Stimulated activated CD8-positive, alpha-beta memory T cell treated with anti-CD3 and anti-CD28 coated beads, Interleukin-12 subunit alpha, Interleukin-12 subunit beta, amount 100 ng/mL, for 4 hours (primary cell): Measurements from ENCODE around the gene TTC39A.

Experiments
- DNase-seq: peaks from one replicate; pipeline ENCODE4 v3.0.0-alpha.2; 2020; ENCODE audit warnings: low read depth

TTC39A gene

DNA sequence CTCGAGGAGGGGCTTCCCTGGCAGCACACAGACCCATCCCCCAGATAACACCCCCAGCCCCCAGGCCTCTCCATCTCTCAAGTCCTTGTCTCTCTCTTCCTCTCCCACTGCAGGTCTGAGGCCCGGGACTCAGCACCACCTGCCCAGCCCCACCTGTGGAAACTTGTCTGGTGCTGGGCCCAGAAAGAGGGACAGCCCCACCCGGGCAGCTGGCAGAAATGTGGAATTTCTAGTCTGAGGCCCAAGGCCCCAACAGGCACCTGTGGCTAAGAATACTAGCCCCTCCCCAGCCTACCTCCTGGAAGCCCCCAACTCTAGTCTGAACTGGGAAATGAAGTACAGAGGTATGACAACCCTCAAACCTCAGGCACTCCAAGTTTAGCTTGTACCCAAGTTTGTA, 15.4 kb downstream of the TTC39A start:
- DNase-seq: no peak

DNA sequence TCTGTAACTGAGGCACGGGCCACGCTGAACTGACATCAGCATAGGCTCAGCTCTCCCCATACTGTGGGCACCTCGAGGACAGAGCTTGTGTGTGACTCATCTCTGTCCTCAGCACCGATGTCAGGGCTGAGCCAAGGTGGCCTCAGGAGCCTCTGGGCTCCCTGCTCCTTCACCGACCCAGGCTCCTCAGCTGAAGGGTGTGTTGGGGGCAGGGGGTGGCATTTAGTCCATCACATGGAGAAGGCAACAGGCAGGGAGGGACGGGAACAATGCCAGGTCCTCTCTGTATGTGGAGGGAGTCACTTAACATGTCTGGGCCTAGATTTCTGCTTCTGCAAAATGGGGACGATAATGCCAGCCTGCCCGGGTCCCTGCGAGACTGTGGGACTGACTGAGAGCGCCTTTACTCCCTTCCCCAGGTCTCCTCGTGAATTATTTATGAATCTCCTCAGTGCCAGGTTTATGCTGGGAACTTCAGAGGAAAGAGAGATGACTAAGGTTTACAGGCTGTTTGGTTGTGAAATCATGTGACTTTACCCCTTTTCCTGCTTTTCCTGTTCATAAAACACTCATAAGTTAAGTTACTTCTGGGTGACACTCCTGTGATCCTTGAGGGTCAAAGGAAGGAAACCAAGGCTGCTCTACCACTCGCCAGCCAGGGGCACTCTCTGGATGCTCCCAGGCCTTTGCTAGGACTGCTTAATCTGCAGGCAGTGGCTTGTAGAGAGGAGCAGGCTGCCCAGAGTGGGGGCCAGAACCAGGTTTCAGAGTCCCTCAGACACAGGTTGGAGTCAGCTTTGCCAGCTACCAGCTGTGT, 16.2 kb downstream of the TTC39A start:
- DNase-seq: no peak

DNA sequence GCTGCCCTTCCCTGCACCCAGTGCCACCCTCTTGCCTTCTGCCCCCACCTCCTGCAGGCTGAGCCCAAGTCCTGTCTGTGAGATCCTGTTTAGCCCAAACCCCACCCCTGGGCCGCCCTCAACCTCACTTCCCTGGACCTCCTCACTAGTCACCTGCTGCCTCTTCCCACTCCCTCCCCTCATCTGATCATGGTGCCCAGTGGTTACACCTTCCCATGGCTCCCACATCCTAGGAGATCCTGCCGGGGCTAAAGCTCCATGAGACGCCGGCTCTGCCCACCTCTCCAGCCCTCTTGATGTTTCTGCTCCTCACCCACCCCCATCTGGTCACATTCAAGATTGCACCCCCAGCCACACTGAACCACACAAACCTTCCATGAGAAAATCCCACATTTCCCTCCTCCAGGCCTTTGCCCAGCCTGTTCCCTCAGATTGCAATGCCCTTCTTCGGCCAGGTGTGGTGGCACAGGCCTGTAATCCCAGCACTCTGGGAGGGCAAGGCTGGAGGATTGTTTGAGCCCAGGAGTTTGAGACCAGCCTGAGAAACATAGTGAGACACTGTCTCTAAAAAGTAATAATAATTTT, 17.0 kb downstream of the TTC39A start:
- no peak for DNase-seq

DNA sequence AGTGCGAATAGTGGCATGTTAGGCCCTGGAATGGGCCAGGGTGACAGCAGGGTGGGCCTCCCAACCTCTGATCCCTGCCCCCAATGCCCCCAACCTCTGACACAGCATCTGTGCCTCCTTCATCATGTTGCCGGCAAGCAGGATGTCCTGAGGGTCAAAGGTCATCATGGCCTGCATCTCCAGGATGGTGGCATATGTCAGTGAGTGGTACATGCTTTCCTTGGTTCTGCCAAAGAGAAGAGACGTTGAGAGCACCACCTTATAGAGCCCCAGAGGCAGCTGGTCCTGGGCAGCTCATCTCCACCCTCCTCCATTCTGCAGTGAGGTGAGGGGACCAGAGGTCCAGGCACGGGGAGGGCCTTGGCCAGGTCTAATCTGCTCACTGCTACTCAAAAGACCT, 17.6 kb downstream of the TTC39A start:
- DNase-seq: no peak

DNA sequence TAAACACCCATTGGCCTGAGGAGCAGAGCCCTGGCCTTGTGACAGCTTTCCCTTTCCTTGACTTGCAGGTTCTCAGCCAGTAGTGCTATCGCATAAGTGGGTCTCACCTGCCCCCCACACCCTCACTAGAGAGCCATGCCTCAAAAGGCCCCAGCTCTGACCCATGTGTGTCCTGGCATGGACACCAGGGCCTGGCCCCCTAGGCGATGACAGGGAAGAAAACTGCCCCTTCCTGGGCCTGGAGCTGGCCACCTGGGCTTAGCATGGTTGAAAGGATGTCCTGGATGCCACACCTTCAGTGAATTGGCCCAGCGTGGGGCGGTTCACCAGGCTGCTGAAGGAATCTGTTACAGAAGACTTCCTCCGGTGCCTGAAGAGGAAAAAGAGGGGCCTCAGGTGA, 18.5 kb downstream of the TTC39A start:
- DNase-seq: no peak

DNA sequence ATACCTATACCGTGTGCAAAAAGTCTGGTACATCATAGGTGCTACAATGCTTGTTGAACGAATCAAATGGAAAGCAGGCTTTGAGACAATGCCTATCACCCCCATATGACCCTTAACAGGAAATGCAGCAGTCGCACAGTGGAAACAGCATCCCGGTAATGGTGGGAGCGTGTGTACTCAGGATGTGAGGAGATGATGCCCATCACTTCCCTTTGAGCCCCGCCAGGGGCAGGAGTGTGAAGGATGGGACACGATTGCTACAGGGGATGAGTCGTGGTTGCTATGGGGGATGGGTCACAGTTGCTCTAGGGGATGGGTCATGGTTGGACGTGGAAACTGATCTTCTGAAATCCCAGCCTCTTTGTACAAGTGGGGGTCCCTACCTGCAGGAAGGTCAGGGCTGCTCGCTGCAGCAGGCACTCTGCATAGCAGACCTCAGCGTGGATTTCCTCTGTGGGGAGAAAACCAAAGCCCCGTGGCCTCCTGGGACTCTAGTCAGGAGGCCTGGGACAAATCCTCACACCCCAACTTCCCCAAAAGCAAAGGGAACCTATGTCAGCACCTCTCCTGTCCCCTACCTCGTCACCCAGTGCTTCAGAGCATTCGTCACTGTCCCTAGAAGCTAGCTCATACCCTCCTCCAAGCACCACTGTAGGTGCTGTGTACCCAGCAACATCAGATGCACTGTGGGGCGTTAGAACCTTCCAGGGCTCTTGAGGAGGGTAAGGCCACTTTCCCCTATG, 19.3 kb downstream of the TTC39A start:
- DNase-seq: no peak

DNA sequence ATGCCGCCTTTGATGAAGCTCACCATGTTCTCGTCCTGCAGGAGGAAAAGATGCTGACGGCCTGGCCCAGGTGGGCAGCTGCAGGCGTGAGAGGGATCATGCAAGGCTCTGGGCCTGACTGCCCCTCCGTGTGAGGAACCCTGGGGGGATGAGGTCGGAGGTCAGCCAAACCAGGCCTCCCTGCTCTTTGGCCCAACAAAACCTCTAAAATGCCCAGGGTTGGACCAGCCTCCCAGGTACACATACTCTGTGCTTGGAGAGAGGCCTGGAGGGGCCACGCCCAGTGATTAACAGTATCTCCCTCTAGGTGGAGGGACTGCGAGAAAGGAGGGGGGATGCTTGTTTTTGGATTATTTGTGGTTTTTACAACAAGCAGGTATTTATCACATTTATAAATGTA, 21.1 kb downstream of the TTC39A start:
- no peak for DNase-seq

DNA sequence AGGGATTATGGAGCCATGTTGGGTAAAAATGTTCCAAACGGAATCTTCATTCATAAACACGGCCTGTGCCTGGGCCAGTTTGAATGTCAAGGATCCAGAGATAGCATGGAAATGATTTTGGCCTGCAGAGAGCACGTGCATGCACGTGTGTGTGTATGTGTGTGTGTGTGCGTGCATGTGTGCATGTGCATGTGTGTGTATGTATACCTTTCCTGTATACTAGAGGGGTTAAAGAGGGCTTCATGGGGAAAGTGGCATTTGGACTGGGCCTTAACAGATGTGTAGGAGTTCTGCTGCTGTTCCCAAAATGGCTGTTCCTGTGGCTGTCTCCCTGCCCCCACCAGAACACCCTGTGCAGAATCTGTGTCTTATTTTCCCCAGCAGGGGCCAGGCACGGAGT, 21.7 kb downstream of the TTC39A start:
- DNase-seq: no peak

DNA sequence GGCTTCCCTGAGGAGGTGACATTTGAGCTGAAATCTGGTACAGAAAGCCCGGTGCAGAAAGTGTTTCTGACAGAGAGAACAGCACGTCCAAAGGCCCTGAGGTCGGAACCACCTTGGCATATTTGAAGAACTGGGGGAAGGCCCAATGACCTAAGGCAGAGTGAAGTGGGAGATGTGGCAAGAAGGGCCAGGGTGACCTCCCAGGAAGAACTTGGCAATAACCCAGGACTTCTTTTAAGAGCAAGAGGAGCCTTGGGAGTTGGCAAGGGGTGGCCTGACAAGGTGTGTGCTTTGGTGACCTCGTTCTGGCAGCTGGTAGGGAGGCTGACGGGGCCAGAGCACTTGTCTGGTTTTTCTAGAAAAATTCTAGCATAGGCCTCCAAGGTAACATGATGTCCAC, 23.4 kb downstream of the TTC39A start:
- no peak for DNase-seq

DNA sequence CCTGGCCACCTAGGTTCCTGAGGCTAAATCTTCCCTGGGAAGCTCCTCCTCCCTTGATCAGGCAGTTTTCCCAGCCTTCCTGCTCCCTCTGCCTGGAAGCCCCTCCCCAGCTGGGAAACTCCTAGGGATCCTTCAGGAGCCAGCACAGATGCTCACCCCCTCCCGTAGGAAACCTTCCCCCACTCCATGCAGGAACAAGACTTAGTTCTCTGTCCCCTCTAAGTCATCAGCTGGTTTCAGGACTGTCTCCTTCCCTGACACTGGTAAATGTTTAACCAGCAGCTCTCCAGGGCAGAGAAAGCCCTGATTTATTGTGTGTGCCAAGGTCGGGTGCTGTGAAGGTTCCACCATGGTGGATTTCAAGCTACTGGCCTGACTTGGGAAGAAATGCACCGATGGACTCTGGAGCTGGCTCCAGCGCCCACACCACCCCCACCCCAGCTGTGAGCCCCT, 25.0 kb downstream of the TTC39A start:
- DNase-seq: no peak

DNA sequence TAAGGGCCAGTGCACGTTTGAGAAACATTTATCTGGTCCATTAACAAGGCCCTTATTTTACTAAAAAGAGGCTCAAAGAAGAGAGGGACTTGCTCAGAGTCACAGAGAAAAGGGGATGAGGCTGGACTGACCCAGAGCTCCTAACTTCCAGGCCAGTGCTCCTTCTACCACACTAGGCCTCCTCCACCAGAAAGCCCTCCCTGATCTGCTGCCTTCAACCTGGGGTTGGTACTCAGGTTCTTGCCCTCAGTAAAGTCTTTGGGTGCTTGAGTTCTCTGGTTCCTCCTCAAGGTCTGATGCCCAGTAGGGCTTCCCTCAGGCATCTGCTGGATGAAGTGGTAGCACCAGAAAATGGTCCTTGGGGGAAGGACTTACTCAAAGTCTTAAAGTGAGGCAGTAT, 26.0 kb downstream of the TTC39A start:
- DNase-seq: no peak

DNA sequence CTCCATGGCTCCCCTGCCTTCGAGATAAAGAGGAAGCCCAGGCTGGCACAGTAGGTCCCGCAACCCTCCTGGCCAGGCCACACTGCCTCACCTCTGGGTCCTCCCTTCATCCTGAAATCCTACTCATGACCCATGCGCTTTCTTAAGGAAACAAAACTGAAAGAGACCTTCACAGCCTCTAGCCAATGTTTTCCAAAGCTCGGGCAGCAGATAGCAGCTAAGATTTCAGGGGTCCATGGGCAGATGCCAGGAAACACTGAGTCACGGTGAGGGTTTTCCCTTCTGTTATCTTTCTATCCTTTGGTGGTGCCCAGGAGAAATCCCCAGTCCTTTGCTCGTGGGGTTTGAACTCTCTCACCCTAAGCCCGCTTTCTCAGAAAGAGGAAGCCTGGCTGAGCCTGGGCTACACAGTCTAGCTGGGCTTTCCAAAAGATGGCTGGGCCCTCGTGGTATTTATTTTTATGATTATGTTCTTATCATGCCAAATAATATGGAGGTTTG, 26.6 kb downstream of the TTC39A start:
- DNase-seq: no peak

DNA sequence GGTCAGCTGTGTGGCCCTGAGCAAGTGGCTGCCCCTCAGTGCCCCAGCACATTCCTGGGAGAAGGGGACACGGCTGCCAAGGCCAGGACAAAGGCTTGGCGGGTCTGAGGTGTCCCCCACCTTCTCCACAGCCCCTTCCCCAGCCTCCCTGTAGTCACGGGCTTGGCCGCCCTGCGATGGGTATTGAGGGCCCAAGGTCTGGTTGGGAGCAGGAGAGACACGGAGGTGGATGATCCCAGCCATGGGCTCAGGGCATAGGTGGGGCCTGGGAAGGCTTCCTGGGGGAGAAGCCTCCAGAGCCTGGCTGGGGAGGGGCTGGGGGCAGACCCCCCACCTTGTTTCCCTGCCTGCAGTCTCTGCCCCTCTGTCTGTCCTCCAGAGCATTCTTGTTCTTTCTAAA, 27.0 kb downstream of the TTC39A start:
- DNase-seq: no peak

DNA sequence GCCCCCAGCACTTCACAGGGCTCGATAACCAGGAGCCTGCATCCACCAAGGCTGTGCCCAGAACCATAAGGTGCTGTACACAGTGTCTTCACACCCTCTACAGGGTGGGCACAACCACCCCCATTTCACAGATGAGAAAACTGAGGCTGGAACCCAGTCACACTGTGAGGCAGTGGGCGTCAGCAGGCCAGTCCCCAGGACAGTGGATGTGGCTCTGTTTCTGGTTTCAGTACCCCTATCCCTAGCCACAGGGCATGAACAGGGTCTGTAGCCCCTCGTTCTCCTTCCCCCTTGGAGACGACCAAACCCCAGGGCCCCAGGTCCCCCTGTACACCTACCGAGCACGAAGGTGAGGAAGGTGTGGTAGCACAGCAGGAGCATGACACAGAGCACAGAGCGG, 27.6 kb downstream of the TTC39A start:
- DNase-seq: no peak

DNA sequence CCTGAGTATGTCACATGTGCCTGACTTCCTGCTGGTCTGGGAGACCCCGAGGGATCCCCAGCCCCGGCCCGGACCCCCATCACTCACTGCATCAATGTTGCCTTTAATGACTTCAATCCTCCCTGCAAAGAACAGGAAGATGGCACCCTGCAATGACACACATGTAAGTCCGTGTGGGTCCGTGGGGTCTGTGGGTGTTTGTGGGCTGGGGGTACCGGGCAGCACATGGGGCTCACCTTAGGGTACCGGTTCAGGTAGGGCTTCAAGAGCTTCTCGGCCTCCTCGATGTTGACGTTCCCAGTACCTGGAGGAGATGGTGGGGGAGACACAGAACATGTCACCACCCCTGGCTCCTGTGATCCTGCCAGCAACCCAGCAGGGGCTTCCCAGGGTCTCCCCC, 28.1 kb downstream of the TTC39A start:
- DNase-seq: no peak

DNA sequence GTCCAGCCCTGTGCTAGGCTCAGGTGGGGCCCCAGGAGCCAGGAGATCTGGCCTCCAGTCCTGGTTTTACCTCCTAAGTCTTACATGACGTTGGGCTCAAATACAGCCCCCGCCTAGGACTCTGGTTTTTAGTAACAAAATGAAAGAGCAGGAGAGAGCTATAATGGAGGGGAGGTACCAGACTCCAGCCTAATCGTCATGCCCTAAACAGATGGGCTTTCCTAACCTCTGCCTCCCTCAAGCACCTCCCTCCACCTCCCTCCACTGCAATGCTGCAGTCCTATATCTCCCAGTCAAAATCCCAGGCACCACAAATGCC, 28.6 kb downstream of the TTC39A start:
- DNase-seq: no peak

DNA sequence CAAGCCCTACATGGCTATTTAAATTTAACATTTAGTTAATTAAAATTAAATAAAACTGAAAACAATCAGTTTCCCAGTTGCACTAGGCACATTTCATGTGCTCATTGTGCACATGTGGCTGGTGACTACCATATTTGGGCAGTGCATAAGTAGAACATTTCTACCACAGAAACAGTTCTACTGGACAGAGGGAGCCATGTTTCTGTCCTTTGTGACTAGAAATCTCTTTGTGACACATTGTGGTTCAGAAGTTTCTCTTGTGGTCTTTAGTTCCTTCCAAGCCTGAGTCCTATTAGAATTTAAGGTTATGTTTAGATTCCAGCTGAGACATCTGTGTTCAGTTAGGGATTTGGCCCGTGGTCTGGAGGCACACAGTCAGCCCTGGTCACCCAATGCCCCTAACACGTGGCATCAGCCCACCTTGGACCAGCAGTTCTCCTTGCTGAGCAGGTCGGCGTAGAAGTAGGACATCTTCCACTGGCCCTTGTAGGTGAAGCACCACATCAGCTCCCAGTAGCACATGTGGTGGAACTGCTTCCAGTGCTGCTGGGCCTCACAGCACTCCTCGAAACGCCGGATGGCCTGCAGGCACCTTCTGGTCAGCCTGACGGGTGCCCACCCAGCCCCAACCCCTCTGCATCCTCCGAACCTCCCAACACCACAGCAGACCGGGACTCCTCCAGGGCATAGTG, 29.1 kb downstream of the TTC39A start:
- no peak for DNase-seq

DNA sequence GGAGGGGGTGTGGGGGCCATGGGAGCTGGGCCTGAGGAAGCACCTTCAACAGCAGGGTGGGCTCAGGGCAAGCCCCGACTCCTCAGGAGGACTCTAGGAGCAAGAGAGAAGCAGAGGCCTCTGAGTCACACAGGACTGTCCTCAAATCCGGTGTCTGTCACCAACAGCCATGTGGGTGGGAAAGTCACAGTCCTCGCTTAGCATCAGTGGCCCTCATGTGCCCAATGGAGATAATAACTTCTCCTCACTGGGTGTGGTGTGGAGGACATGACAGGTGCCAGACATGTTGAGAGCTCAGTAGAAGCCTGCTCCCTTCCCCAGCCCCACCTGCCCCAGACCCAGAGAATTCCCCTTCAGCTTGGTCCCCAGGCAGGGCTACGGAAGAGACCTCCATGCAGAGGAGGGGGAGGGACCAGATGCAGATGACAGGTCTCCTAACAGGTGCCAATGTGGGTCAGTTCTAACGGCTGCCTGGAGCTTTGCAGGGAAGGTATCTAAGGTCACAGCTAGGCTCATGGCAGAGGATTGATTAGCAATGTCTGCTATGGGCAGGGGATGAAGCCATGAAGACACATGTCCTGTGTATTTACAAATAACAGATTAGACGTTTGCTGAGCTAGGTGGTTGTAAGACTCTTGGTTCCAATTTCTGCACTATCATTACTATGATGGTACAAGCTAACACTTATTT, 30.2 kb downstream of the TTC39A start:
- DNase-seq: no peak

DNA sequence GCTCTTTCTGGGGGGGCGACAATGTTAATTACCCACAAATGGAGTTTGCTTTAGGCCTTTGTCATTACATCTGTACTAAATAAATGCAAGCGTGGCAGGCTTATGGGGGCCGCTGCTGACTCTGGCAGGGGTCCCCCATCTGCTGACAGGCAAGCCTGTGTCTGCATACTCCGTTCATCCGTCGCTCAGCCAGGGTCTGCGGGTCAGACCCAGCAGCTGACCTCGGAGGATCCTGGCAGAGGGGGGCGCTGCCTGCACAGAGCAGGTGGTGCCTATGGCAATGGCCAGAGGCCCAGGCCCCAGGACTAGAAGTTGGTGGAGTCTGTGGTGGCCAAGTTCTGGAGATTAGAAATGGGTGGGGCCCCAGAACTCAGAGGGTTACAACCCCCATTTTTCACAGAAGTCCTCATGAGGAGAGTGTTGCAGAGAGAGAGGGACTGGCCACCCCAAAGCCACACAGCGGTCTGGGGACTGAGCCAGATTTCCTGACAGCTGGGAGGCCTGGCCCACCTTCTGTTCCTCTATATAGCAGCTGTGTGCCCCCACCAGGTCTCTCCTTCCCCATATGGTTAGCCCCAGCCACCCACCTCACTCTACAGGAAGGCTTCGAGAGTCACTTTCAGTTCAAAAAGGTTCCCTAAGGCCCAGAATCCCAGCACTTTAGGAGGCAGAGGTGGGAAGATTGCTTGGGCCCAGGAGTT, 31.0 kb downstream of the TTC39A start:
- DNase-seq: no peak

DNA sequence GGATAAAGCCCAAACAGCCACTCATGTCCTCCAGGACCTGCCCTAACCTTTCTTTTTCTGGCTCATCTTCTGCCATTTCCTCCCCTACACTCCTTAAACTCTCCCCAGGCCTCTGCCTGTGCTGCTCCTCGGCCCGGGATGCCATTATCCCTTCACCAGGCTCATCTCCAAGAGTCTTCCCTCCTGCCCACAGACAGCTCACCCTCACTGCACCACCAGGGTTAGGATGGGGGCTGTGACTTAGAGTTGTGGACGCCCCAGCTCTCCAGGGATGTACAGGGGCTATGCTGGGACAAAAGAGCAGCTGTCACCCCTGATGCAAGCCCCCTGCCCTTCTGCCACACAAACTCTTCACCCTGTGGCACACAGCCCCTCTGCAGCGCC, 32.0 kb downstream of the TTC39A start:
- no peak for DNase-seq
